ENCODE measurements around the gene ATP8B3. TPM values are rescaled to one million over a fixed set of nuclear protein-coding genes. Genes with fewer than 3 reads are reported as not detected.

The ATP8B3 gene
- total and polyA plus RNA-seq, 9 of the 15 experiments (the other 6 are each of a cell fraction or from before 2014, with no cell fraction given) = 1.2 to 12.3 (median 3.8) TPM

- TF ChIP-seq TCF15 (CRISPR knock-in tag; IDR thresholded peaks at IDR 0.05) (no peak), U2AF1 (optimal IDR thresholded peaks at IDR 0.05; ENCODE audit: low read depth, low read length) (no peak), ZNF699 (CRISPR knock-in tag; IDR thresholded peaks at IDR 0.05; ENCODE audit: insufficient replicate concordance) (no peak), ZBED1 (IDR thresholded peaks at IDR 0.05) (0 out of 2 replicates have a peak, but pooled peaks have one; percentile 55), ATF7 (IDR thresholded peaks at IDR 0.05) (peak; percentile 55; the same call in 1 of the 2 replicates), MYBL2 (IDR thresholded peaks at IDR 0.05; ENCODE audit: low read depth) (no peak), MYBL2 (CRISPR knock-in tag; IDR thresholded peaks at IDR 0.05; ENCODE audit: borderline replicate concordance) (no peak), HNRNPH1 (optimal IDR thresholded peaks at IDR 0.05; ENCODE audit: low read depth, low read length) (no peak), ZKSCAN3 (CRISPR knock-in tag; IDR thresholded peaks at IDR 0.05) (no peak), TBP (optimal IDR thresholded peaks at IDR 0.05; ENCODE audit: low read depth, low read length) (peak; percentile 18), NR1H2 (CRISPR knock-in tag; IDR thresholded peaks at IDR 0.05) (no peak), NBN (IDR thresholded peaks at IDR 0.05; ENCODE audit: low read depth) (peak; percentile 74), SRSF7 (optimal IDR thresholded peaks at IDR 0.05; ENCODE audit: low read depth, low read length) (no peak), KLF16 (IDR thresholded peaks at IDR 0.05) (peak; percentile 69), RNF219 (CRISPR knock-in tag; IDR thresholded peaks at IDR 0.05) (no peak), ZNF766 (CRISPR knock-in tag; conservative IDR thresholded peaks at IDR 0.05) (no peak), SNRNP70 (optimal IDR thresholded peaks at IDR 0.05; ENCODE audit: low read depth, low read length) (no peak), KDM2B (CRISPR knock-in tag; IDR thresholded peaks at IDR 0.05) (peak; percentile 74; the same call in 1 of the 2 replicates), ZNF449 (CRISPR knock-in tag; IDR thresholded peaks at IDR 0.05) (no peak), YY1 (IDR thresholded peaks at IDR 0.05; ENCODE audit: borderline replicate concordance in 1 of 3, control insufficient read depth in 1 of 3, extremely low read depth in 1 of 3, insufficient read depth in 3 of 3, insufficient read length in 1 of 3, insufficient replicate concordance in 2 of 3, low read depth in 1 of 3, low read length in 2 of 3) (peak in 2 of 3 experiments; percentile 55 to 57), KDM4B (IDR thresholded peaks at IDR 0.05; ENCODE audit: borderline replicate concordance in 2 of 2, low read depth in 1 of 2) (0 out of 4 replicates have a peak, but pooled peaks of 1 of the 2 experiments have one; percentile 34), SAFB2 (IDR thresholded peaks at IDR 0.05; ENCODE audit: borderline replicate concordance, low read depth, low read length, severe bottlenecking) (no peak)
Observed at GRCh38 chr19:1853295-1854038, 41.4 kb upstream of the ATP8B3 start (continued).
